ENCODE measurements around the gene ATXN10. TPM values are rescaled to one million over a fixed set of nuclear protein-coding genes. Genes with fewer than 3 reads are reported as not detected.

Gene ATXN10
- total RNA-seq, 1 experiment from 2014 or later = 210 TPM

DNA sequence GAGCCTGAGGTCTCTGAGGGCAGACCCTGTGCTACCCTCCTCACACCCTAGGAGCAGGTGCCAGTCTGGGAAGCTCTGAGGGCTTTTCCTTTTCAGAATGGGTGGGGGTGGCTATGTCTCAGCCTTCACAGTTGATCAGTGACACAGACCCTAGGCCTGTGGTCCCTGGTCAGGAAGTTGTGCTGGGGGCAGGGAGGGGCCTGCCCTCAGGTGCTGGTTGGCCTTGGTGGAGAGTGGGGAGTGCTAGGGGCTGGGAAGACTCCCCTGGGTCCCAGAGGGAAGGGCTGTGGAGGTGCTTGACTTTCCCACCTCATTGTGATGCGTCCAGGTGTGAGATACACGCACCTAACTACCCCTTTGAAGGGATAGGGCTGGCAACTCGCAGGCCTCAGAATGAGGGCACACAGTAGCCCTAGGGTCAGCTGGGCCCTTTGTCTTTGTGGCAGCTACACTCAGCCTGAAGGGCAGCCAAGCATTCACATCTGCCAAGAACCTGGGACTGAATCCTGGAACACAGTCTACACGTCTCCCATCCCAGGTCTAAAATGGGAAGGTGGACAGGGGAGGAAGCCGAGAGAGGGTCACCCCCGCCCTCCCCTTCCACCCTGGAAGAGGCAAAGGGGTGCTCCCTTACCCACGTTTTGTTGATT lies 31.2 kb upstream of the ATXN10 start:
- no peaks in the 10 kb centered on the region for H3K79me2 ChIP-seq (ENCODE audit: low read length)
- no peaks in the 10 kb centered on the region for H3K27me3 ChIP-seq (ENCODE audit: low read length)
- H3K9ac ChIP-seq (ENCODE audit: low read length) = no peak overlapping the region
- H3K9me2 ChIP-seq (replicated peaks; ENCODE audit: insufficient read depth, low read length) = no peaks in the 10 kb centered on the region
- H3K9me3 ChIP-seq (ENCODE audit: low read length) = no peaks in the 10 kb centered on the region
- H3K27ac ChIP-seq (ENCODE audit: low read length) = no peak overlapping the region
- no peak overlapping the region for H3K4me2 ChIP-seq (ENCODE audit: low read depth, low read length, poor library complexity, severe bottlenecking)
- H4K20me1 ChIP-seq (ENCODE audit: insufficient read depth, low read depth, low read length) = no peaks in the 10 kb centered on the region
- DNase-seq = no peak
- H3K4me1 ChIP-seq (ENCODE audit: low read length) = peaks cover 4% of the 10 kb centered on the region
- no peaks in the 10 kb centered on the region for H3K36me3 ChIP-seq (ENCODE audit: insufficient read depth, low read length)
- H2AFZ ChIP-seq (ENCODE audit: low read length) = no peak overlapping the region
- no peak overlapping the region for H3K4me3 ChIP-seq (ENCODE audit: low read length)

DNA sequence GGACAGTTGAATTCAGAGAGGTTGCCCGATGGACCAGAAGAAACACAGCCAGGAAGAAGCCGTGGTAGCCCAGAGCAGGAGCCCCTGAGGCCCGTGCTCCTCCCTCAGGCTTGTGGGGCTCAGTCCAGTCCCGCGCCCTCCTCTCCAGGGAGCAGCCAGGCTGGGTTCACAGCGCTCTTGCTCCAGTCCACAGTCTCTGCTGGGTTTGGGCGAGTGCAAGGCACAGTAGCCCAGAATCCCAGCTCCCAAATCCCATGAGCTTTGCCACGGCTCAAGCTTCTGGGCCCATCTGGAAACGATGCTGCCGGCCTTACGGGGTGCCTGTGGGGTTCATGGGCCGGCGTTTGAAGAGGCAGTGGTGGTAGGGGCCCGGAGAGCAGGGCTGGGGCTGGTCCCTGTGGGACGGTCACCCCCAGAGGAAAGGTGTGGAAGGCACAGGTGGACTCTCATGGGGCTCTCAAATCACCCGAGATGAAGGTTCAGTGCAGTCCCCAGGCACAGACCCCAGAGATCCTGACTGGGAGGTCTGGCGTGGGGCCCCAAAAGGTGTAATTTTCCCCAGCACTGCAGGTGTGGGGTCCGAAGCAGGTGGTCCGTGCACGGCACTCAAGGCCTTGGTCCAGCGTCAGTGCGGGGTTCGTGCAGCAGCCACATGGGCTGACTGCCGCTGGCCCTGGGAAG lies 30.6 kb upstream of the ATXN10 start:
- H3K27ac ChIP-seq (ENCODE audit: low read length) = no peak overlapping the region
- H3K27me3 ChIP-seq (ENCODE audit: low read length) = no peaks in the 10 kb centered on the region
- no peak overlapping the region for H3K4me2 ChIP-seq (ENCODE audit: low read depth, low read length, poor library complexity, severe bottlenecking)

DNA sequence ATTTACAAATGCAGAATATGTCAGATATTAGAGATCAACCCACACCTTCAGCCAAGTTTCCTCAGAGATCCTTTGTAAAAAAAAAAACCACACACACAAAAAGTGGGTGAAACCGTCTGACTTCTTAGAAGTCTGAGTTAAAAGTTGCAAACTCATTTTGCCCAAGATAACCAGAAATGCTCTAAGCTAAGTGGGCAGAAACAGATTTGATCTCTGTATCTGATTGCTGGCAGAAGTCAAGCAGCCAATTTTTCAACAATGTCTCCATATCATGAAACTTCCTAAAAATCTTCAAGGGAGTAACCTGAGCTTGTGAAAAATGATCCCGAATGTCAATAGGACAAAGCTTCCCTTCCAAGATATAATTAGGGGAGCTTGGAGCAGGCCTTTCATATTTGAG lies 28.6 kb upstream of the ATXN10 start:
- no peak overlapping the region for H3K27ac ChIP-seq (ENCODE audit: low read length)
- peaks cover 9% of the 10 kb centered on the region for H3K4me1 ChIP-seq (ENCODE audit: low read length)
- H3K9me2 ChIP-seq (replicated peaks; ENCODE audit: insufficient read depth, low read length) = no peaks in the 10 kb centered on the region
- no peak overlapping the region for H3K4me2 ChIP-seq (ENCODE audit: low read depth, low read length, poor library complexity, severe bottlenecking)
- no peak overlapping the region for H3K4me3 ChIP-seq (ENCODE audit: low read length)
- H3K9me3 ChIP-seq (ENCODE audit: low read length) = no peaks in the 10 kb centered on the region
- no peaks in the 10 kb centered on the region for H4K20me1 ChIP-seq (ENCODE audit: insufficient read depth, low read depth, low read length)
- no peaks in the 10 kb centered on the region for H3K27me3 ChIP-seq (ENCODE audit: low read length)
- DNase-seq = no peak
- no peaks in the 10 kb centered on the region for H3K36me3 ChIP-seq (ENCODE audit: insufficient read depth, low read length)
- H3K79me2 ChIP-seq (ENCODE audit: low read length) = no peaks in the 10 kb centered on the region
- H3K9ac ChIP-seq (ENCODE audit: low read length) = no peak overlapping the region
- H2AFZ ChIP-seq (ENCODE audit: low read length) = no peak overlapping the region

More for the DNA sequence above, 30.6 kb upstream of the ATXN10 start:
- Histone ChIP-seq H3K9ac (ENCODE audit: low read length) (no peak overlapping the region), H3K79me2 (ENCODE audit: low read length) (no peaks in the 10 kb centered on the region), H2AFZ (ENCODE audit: low read length) (no peak overlapping the region), H3K4me3 (ENCODE audit: low read length) (no peak overlapping the region), H3K36me3 (ENCODE audit: insufficient read depth, low read length) (no peaks in the 10 kb centered on the region), H3K9me3 (ENCODE audit: low read length) (no peaks in the 10 kb centered on the region), H4K20me1 (ENCODE audit: insufficient read depth, low read depth, low read length) (no peaks in the 10 kb centered on the region), H3K9me2 (replicated peaks; ENCODE audit: insufficient read depth, low read length) (no peaks in the 10 kb centered on the region), H3K4me1 (ENCODE audit: low read length) (peaks cover 9% of the 10 kb centered on the region)
- no peak for DNase-seq

DNA sequence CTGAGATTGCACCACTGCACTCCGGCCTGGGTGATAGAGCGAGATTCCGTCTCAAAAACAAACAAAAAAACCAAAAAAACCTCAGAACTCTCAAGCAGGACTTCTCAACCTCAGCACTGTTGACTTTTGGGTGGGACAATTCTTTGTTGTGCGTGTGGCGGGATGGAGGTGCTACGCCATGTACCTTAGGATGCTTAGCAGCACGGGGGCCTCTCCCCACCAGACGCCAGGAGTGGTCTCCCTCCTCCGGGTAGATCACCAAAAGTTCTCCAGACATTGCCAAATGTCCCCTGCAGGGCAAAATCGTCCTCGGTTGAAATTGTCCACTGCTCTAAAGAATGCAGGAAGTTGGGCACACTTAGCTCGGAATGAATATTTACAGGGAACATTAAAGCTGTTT lies 26.9 kb upstream of the ATXN10 start:
- H2AFZ ChIP-seq (ENCODE audit: low read length) = no peak overlapping the region
- DNase-seq = no peak
- H3K27me3 ChIP-seq (ENCODE audit: low read length) = no peaks in the 10 kb centered on the region
- H3K4me2 ChIP-seq (ENCODE audit: low read depth, low read length, poor library complexity, severe bottlenecking) = no peak overlapping the region
- H3K9me3 ChIP-seq (ENCODE audit: low read length) = no peaks in the 10 kb centered on the region
- H3K9me2 ChIP-seq (replicated peaks; ENCODE audit: insufficient read depth, low read length) = no peaks in the 10 kb centered on the region
- no peak overlapping the region for H3K27ac ChIP-seq (ENCODE audit: low read length)
- no peaks in the 10 kb centered on the region for H3K36me3 ChIP-seq (ENCODE audit: insufficient read depth, low read length)
- no peaks in the 10 kb centered on the region for H3K79me2 ChIP-seq (ENCODE audit: low read length)
- H3K4me1 ChIP-seq (ENCODE audit: low read length) = peaks cover 9% of the 10 kb centered on the region
- H3K9ac ChIP-seq (ENCODE audit: low read length) = no peak overlapping the region
- no peaks in the 10 kb centered on the region for H4K20me1 ChIP-seq (ENCODE audit: insufficient read depth, low read depth, low read length)
- no peak overlapping the region for H3K4me3 ChIP-seq (ENCODE audit: low read length)

DNA sequence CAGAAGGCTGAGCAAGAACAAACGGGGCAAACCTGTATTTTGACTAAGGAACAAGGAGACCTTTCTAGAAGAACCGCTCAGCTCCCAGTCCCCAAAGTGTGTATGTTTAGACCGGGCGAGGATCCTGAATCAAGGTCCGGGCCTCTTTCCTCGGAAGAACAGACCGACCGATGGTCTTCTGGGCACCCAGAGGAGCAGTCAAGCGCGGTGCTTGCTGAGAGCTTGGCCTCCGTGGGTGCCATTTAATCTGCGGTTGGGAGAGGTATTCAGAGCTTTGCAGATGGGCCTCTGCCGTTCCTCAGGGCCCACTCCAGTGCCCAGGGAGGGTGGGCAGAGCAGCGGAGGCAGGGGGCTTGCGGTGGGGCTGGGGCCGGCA lies 26.5 kb upstream of the ATXN10 start:
- H3K9ac ChIP-seq (ENCODE audit: low read length) = peak overlapping the region; percentile 38; the same call in 1 of the 2 replicates
- H3K4me3 ChIP-seq (ENCODE audit: low read length) = peak overlapping the region; percentile 26; the same call in 1 of the 2 replicates
- peak overlapping the region; percentile 51 for H3K4me2 ChIP-seq (ENCODE audit: low read depth, low read length, poor library complexity, severe bottlenecking)
- no peaks in the 10 kb centered on the region for H3K27me3 ChIP-seq (ENCODE audit: low read length)
- H3K4me1 ChIP-seq (ENCODE audit: low read length) = peaks cover 9% of the 10 kb centered on the region
- H4K20me1 ChIP-seq (ENCODE audit: insufficient read depth, low read depth, low read length) = no peaks in the 10 kb centered on the region
- H3K27ac ChIP-seq (ENCODE audit: low read length) = no peak overlapping the region
- H3K9me3 ChIP-seq (ENCODE audit: low read length) = no peaks in the 10 kb centered on the region
- H3K79me2 ChIP-seq (ENCODE audit: low read length) = no peaks in the 10 kb centered on the region
- H3K9me2 ChIP-seq (replicated peaks; ENCODE audit: insufficient read depth, low read length) = no peaks in the 10 kb centered on the region
- H2AFZ ChIP-seq (ENCODE audit: low read length) = no peak overlapping the region; the same call in 1 of the 2 replicates
- no peaks in the 10 kb centered on the region for H3K36me3 ChIP-seq (ENCODE audit: insufficient read depth, low read length)
- DNase-seq = no peak

DNA sequence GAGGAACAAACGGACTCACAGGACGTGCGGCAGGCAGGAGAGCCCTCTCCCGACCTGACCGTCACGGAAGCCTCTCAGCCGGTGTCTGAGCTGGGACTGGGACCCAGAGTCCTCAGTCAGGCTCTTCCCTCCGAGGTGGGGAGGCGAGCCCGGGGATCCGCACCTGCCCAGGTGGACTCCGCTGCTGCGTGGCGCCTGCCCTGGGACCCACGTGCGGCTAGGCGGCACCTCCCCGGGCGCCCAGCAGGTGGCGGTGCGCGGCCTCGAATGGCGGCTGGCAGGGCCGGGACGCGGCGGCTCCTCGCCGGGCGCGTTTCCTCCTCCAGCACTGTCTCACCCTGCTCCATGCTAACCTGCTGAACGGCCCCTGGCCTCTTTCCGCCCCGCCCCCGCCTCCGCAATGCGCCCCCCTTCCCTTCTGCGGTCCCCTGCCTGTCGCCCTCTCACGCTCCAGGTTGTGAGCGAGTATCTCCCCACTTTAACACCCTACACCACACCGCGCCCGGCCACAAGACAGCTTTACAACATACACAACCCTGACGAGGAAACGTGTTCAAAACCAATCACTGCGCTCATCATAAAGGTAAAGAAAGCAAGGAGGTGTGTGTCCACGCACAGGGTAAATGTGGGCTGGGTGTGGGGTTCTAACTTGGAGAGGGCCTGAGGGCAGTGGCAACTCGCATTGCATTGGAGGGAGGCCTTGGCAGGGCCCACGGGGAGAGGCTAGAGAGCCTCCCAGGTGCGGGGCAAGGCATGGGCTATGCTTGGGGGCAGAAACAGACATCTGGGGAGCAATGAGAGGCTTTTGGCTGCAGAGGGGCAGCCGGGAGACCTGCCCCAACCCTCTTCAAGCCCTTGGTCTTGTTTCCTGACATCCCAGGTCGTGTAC lies 25.9 kb upstream of the ATXN10 start:
- Histone ChIP-seq H3K4me3 (ENCODE audit: low read length) (peak overlapping the region; percentile 26; the same call in 1 of the 2 replicates), H3K4me1 (ENCODE audit: low read length) (peaks cover 9% of the 10 kb centered on the region), H3K9me3 (ENCODE audit: low read length) (no peaks in the 10 kb centered on the region), H4K20me1 (ENCODE audit: insufficient read depth, low read depth, low read length) (no peaks in the 10 kb centered on the region), H3K27ac (ENCODE audit: low read length) (no peak overlapping the region), H3K36me3 (ENCODE audit: insufficient read depth, low read length) (no peaks in the 10 kb centered on the region), H3K4me2 (ENCODE audit: low read depth, low read length, poor library complexity, severe bottlenecking) (peak overlapping the region; percentile 51), H3K79me2 (ENCODE audit: low read length) (no peaks in the 10 kb centered on the region), H3K9me2 (replicated peaks; ENCODE audit: insufficient read depth, low read length) (no peaks in the 10 kb centered on the region), H3K9ac (ENCODE audit: low read length) (peak overlapping the region; percentile 38; the same call in 1 of the 2 replicates), H3K27me3 (ENCODE audit: low read length) (no peaks in the 10 kb centered on the region), H2AFZ (ENCODE audit: low read length) (peak overlapping the region; percentile 88)
- DNase-seq = peak; percentile 89

DNA sequence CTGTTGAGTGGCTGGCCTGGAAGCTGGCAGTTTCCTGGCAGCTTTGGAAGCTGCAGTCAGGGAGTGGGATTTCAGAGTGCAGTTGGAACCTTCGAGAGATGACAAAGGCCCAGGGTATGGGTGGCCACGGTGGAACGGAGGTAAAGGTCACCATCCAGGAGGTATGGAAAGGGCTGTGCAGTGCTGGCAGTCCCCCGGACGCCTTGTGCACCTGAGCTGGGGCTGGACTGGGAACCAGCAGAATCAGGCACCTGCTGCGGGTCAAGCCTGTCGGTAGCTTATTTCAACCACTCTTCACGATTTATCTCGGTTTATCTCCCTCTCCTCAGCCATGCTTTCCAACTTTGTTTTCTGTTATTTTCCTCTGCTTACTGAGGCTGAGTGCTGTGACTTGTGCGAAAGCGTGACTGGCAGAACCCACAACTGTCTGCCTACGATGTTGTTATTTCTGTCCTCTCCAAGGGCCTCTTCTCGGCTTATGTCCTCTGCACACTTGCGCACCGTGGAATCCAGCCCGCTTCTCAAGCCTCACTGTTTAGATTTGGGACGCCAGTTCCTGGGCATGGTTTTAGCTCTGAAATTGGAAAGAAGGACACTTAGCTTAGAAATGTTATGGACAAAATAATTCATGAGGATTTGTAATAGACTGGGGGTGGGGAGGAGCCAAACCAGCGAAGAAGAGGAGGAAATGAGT lies 24.0 kb upstream of the ATXN10 start:
- no peak overlapping the region for H3K27ac ChIP-seq (ENCODE audit: low read length)
- H3K79me2 ChIP-seq (ENCODE audit: low read length) = no peaks in the 10 kb centered on the region
- no peak overlapping the region for H3K4me2 ChIP-seq (ENCODE audit: low read depth, low read length, poor library complexity, severe bottlenecking)
- no peak for DNase-seq
- H3K36me3 ChIP-seq (ENCODE audit: insufficient read depth, low read length) = no peaks in the 10 kb centered on the region
- no peaks in the 10 kb centered on the region for H3K9me3 ChIP-seq (ENCODE audit: low read length)
- no peaks in the 10 kb centered on the region for H4K20me1 ChIP-seq (ENCODE audit: insufficient read depth, low read depth, low read length)
- no peak overlapping the region for H2AFZ ChIP-seq (ENCODE audit: low read length)
- peaks cover 9% of the 10 kb centered on the region for H3K4me1 ChIP-seq (ENCODE audit: low read length)
- H3K4me3 ChIP-seq (ENCODE audit: low read length) = no peak overlapping the region
- no peaks in the 10 kb centered on the region for H3K27me3 ChIP-seq (ENCODE audit: low read length)
- no peaks in the 10 kb centered on the region for H3K9me2 ChIP-seq (replicated peaks; ENCODE audit: insufficient read depth, low read length)
- no peak overlapping the region for H3K9ac ChIP-seq (ENCODE audit: low read length)
